ENCODE results near the gene ZNF597.

The ZNF597 gene, protein sequence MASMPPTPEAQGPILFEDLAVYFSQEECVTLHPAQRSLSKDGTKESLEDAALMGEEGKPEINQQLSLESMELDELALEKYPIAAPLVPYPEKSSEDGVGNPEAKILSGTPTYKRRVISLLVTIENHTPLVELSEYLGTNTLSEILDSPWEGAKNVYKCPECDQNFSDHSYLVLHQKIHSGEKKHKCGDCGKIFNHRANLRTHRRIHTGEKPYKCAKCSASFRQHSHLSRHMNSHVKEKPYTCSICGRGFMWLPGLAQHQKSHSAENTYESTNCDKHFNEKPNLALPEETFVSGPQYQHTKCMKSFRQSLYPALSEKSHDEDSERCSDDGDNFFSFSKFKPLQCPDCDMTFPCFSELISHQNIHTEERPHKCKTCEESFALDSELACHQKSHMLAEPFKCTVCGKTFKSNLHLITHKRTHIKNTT

DNA sequence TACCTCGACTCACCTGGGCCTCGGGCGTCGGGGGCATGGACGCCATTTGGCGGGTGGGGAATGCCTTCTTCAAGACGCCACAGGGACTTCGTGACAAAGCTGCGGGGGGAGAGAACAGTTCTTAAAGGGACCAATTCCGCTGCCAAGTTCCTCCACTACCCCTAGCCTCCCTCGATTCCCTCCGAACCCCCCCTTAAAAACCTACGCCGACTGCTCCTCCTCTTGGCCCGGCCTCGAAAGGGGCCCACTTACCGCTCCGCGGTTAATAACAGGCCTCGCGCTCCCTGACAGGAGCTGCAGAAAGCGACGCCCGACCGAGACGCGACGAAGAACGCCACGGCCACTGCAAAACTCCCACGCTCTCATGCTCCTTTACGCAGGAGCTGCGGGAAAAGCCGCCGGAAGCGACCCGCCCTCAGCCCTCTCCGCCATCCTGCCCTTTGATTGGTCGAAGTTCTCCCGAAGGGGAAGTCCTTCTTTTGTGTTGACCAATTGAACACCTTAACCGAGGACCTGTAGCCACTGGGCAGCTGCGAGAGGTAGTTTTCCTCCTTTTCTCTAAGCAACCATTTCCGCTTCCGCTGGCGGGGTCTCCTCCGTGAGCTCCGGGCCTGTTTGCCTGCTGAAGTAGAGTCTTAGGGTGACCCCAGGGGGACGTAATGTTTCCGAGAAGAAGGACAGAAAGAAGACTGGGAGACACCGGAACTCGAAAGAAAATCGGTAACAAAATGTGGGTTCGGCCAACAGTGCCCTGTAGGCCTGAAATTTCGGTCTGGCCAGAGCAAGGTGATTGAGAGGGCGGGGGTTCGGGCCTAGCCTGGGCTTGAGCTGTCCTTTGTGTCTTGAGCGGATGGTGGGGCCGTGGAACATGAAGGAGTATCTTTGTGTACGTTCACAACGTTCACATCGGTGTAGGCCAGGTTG lies at the start of gene ZNF597, which contains the start of gene NAA60:
ZNF597 (minus strand) TSS at position 397 of the 924 bp plus-strand sequence; CDS start at position 46, 351 bp downstream.
NAA60 (plus strand) TSS at position 573 of the 924 bp plus-strand sequence. CDS start 32,548 bp downstream, outside the sequence.
- peak in 48 of 51 donors; percentile 6 to 88 (median 73) for DNase-seq

DNA sequence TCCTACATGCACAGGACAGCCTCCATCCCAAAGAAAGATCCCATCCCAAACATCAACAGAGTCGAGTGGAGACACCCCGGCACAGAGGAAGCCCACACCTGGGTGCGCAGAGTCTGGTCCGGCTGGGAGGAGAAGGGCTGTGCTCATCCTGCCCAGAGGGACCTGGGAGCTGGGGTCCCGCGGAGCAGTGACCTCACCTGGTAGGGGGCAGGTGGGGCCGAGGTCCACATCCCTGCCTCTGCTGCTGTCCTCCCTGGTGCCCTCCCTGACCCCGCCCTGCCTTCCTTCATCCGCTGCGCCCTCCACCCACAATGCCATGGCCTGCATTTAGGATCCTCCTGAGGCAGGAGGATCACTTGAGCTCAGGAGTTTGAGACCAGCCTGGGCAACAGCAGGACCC lies 49.1 kb upstream of the ZNF597 start:
- no peak for DNase-seq

DNA sequence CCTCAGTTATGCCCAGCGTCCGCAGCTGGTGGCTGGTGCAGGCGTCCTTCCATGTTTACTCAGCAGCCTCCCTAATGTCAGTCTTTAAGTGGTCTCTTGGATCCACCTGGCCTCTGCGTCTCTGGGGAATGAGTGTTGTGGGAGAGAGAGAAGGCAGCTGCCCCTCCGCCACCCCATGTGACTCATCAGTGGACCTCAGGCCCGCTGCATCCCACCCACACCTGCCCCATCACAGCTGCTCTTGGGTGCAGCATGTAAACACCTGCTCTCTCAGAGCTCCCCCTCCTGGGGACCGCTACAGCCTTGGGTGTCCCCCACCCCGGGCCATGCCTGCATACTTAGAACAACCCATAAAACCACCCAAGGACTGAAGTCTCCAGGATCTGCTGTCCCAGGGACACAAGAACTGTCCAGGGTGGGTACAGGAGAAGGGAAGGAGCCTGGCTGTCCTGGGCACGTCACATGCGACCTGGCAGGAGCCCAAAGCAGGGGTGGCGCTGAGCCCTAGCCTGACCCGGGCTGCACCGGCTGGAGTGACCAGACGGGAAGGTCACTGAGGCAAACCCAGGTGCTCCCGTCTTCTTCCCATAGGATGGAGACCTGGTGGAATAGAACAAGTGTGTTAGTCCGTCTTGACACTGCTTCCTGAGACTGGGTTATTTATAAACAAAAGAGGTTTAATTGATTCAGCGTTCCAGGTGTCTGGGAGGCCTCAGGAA lies 47.8 kb upstream of the ZNF597 start:
- no peak for DNase-seq

DNA sequence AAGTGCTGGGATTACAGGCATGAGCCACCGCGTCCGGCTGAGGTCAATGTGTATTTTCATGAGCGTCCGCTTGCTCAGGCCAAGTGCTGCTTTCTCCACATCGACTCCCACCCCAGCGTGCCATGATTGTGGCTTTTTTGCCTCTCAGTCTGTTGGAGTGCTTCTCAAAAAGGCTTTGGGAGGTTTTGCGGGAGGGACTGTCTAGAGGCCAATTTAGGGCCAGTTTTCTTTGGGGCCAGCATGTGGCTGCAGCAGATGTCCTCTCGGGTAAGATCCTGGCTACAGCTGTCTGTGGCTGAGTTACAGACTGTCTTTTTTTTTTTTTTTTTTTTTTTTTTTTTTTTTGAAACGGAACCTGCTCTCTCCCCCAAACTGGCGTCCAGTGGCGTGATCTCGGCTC lies 45.5 kb upstream of the ZNF597 start:
- no peak for DNase-seq

- no peak for DNase-seq
Measured at GRCh38 chr16:3487521-3488410, 44.5 kb upstream of the ZNF597 start.

DNA sequence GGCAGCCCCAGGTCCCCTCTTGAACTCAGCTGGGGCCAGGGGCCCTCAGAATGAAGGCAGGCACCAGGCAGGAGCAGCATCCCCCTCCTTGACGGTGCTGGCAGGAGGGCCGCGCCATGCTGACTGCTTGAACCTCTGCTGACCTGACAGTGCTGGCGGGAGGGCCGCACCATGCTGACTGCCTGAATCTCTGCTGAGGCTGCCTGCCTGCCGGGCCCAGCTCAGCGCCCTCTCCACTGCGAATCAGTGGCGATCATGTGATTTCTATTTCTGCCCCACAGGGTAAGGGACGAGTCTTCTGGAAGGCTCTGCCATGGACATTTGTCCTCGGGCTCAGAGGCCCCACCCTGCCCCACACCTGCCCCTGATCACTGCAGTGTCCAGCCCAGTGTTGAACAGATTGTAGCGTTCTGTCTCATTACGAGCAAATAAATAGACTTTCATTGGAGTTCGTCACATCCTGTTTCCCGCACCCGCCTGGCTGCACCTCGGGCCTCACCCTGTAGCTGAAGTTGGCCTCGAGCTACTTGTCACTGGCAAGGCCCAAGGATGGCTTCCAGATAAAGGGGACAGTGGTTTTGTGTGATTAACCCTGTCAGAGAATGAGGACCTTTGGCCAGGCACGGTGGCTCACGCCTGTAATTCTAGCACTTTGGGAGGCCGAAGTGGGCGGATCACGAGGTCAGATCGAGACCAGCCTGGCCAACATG lies 43.4 kb upstream of the ZNF597 start:
- no peak for DNase-seq

DNA sequence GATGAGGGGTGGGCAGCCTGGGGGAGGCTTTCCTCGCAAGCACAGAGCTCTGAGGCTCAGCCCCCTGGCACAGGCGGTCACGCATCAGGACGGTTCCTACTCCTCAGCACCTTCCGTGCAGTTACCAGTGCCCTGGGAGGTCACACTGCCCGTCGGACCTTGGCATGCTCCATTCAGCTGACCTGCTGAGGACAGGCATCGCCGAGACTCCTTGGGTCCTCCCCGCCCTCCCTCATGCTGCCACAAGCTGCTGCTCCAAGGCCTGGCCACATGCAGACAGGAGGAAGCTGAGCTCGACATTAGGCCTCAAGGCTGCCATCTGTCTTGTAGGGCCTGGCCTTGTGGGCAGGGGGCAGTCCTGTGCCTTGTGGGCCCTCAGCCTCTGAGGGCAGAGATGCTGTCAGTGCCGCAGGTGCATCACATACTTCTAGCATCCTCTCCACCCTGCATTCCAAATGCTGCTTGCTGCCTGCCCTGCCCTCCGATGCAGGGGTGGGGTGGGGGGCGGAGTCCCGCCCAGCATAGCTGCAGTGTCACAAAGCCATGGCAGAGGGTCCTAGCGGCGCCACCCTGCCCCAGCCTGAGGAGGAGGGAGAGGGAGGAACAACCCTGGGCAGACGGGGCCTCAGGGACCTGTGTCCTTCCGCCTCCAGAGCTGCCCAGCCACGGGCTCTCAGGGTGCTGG lies 42.7 kb upstream of the ZNF597 start:
- DNase-seq = no peak

GRCh38 chr16:3485097-3485745 lies 41.9 kb upstream of the ZNF597 start:
- DNase-seq = no peak

DNA sequence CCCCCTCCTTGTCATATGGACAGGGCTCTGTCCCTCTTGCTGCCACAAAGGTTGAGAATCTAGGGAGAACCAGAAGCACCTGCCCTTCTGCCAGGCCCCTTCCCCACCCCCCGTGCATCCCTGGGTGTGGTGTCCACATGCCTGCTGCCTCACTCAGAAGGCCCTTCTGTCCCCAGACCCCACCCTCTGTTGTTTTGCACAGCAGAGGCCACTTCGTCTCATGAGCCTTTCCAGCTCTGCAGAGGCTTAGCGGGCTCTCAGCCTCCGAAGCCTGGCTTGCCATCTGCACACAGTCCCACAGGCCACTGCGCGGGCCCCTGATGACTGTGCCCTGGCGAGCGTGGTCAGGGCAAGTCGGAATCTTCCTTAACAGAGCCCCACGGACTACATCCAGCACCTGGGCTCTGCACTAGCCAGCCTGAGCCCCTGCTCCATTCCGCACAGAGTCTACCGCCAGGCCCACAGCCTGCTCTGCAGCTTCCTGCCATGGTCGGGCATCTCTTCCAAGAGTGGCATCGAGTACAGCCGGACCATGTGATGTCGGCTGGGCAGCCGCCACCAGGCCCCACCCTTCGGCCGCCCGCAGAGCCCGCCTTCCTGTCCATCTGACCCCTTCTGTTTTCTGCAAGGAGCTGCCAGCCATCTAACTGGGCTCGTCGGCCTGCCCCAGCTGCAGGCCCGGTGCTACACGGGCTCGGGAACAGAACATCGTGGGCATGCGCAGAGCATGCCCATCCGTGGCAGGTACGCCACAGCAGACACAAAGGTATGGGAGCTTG lies 41.2 kb upstream of the ZNF597 start:
- peak in 14 of 51 donors; percentile 13 to 60 (median 24) for DNase-seq

DNA sequence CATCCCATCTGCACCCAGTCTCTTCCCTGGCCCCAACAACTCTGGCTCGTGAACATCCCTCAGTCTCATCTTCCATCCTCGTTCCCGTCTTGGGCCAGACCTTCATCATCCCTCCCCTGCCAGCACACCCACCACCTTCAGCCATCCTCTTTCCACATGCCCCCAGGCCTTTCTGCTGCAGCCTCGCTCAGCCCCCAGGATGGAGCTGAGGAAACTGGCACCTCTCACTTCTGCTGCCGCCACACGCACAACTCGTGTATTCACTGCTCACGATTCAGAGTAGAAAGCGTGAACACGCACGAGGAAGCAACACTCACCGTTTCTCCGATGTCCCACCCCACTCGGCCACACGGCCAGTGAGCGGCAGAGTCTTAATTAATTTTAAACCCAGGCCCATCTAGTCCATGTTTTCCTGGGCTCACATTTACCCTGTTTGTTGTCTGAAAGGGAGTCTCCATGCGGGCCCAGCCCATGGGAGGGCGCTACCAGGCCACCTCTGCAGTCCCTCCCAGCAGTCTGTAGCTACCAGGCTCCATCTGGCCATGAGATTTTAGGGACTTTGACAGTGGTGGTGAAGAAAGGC lies 39.4 kb upstream of the ZNF597 start:
- DNase-seq = no peak

DNA sequence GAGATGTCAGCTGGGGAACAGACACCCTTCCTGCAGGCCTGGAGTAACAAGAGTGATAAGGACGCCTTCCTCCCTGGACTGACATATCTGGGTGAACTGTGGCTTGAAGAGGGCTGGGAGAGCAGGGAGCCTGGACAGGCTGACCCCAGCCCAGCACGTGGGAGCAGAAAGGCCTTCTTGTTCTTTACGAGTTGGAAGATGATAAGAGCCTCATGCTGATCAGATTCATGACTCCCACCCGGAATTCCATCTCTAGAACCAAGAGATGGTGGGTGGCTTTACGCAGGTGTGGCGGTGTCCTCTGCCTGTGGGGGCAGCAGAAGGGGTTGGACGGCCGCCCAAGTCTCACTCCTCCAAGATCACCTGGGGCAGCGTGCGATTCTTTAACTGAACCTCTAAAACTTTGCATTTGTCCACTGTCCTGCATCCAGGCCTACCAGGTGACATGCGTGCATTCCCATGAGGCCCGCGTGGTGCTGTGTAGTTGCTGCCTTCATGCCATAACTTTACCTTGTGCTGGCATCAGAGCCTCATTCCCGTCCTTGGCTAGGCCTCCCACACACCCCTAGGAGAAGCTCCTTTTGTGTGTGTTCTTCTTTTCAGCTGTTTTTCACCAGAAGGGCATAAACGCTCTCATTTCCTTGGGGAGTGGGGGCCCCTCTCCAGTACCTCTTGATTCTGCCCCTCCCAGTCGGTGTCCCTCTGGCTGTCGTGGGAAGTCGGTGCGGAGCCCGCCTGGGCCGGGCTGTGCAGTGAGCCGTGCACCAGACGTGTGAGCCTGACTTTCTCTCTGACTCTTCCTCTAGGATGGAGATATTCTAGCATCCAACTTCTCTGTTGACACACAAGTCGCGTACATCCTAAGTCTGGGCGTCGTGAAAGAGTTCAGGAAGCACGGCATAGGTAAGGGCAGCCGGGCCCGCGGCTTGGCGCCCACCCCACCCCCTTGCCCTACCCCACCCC lies 38.7 kb upstream of the ZNF597 start:
- DNase-seq = peak in 1 of 51 donors; percentile 23

DNA sequence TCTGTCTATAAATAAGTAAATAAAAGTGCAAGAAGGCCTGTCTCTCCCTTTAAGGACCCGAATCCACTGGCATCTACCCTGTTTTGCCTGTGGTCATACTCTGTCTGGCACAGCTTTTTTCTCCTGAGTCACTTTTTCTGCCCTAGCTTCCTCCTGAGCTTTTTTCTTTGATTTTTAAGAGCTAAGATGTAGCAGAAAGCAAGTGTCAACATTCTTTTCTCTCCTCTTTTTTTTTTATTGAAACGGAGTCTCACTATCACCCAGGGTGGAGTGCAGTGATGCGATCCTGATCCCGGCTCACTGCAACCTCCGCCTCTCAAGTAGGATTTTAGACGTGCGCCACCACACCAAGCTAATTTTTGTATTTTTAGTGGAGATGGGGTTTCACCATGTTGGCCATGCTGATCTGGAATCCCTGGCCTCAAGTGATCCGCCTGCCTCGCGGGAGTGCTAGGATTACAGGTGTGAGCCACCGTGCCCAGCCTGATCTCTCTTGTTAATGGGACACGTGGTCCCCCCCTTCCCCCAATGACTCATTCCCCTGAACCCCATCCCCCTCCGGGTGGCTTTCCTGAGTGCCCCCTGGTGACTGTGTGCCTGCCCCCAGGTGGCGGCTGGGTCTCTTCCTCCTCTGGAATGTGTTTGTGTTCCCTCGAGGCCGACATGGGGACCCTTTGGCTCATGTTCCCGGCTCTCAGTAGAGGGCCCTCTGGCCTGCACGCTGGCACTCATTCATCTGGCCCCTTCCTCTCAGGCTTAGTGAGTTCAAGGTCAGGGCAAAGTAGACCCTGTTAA lies 37.8 kb upstream of the ZNF597 start:
- no peak for DNase-seq

DNA sequence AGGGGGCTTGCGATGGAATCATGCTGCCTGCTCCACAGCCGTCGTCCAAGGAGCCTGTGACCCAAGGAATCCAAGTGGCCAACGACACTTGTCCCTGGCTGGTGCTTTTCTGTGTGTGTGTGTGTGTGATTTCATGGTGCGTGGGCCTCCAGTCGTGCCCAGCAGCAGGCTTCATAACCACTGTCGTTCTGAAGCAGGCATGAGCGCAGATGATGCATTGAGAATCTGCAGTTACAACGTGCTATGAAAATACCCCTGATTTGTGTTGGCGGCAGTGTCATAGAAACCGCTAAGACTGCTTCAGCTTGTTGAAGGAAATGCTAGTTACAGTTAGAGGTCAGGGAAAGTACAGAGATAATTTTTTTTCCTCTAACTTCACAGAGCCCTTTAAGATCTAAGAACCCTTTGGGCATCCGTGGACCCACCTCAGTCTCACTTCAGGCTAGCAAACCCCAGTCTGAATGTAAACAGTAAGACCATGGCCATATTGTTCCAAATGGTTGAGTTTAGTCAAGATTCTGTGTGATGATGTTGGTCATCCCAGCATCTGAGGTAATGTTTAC lies 36.4 kb upstream of the ZNF597 start:
- DNase-seq = peak in 3 of 51 donors; percentile 13 to 53 (median 20)

DNA sequence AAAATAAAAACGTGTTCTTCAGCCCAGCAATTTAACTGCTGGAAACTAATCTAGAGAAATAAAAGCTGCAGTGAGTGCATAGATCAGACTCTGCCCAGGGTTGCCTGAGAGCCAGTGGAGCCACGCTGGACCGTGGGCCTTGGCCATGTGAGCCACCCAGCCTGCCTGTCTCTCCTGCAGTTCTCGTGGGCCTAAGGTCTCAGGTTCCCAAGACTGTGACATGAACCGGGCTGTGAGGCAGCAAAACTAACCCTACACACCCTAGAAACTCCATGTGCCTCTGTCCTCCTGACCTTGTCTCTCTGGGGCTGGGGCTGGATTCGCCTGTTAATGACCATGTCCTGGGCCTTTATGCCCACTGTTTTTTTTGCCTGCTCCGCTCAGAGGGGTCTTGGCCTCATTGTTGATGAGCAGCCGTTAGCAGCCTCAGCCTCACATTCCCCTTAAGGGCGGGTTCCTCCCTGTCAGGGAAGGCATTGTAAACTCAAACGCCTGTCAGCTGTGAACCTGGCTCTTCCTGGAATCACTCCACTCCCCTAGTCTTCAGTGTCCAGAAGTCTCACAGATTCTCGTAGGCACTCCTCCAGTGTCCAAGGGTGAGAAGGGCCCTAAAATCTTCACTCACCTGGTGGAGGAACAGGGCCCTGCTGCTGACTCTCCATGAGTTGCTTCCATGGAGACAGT lies 35.1 kb upstream of the ZNF597 start:
- no peak for DNase-seq
